ENCODE results near the gene WWOX.

Gene WWOX

GRCh38 chr16:78321620-78322360 lies 222.3 kb downstream of the WWOX start:
- TF ChIP-seq REST (IDR thresholded peaks at IDR 0.05; ENCODE audit: insufficient read depth in 1 of 2, low read depth in 2 of 2, low read length in 2 of 2) (no peak), TAF1 (IDR thresholded peaks at IDR 0.05; ENCODE audit: borderline replicate concordance, insufficient read depth, low read length) (no peak), FOXP2 (optimal IDR thresholded peaks at IDR 0.05; ENCODE audit: borderline replicate concordance, extremely low read depth, extremely low read length, insufficient read depth) (no peak), POLR2AphosphoS5 (IDR thresholded peaks at IDR 0.05; ENCODE audit: low read depth, low read length) (no peak), SIN3A (IDR thresholded peaks at IDR 0.05; ENCODE audit: borderline replicate concordance, insufficient read depth, low read length) (no peak)

GRCh38 chr16:78323315-78323714 lies 223.9 kb downstream of the WWOX start:
- TF ChIP-seq REST (IDR thresholded peaks at IDR 0.05; ENCODE audit: insufficient read depth in 1 of 2, low read depth in 2 of 2, low read length in 2 of 2) = no peak

- no peak for TF ChIP-seq SIN3A (IDR thresholded peaks at IDR 0.05; ENCODE audit: borderline replicate concordance, insufficient read depth, low read length)
- no peak for TF ChIP-seq FOXP2 (optimal IDR thresholded peaks at IDR 0.05; ENCODE audit: borderline replicate concordance, extremely low read depth, extremely low read length, insufficient read depth)
- no peak for TF ChIP-seq TAF1 (IDR thresholded peaks at IDR 0.05; ENCODE audit: borderline replicate concordance, insufficient read depth, low read length)
- TF ChIP-seq REST (IDR thresholded peaks at IDR 0.05; ENCODE audit: insufficient read depth in 1 of 2, low read depth in 2 of 2, low read length in 2 of 2) = no peak
- no peak for TF ChIP-seq POLR2AphosphoS5 (IDR thresholded peaks at IDR 0.05; ENCODE audit: low read depth, low read length)
Observed at GRCh38 chr16:78324649-78325285, 225.3 kb downstream of the WWOX start.

- no peak for TF ChIP-seq TAF1 (IDR thresholded peaks at IDR 0.05; ENCODE audit: borderline replicate concordance, insufficient read depth, low read length)
- no peak for TF ChIP-seq SIN3A (IDR thresholded peaks at IDR 0.05; ENCODE audit: borderline replicate concordance, insufficient read depth, low read length)
- no peak for TF ChIP-seq POLR2AphosphoS5 (IDR thresholded peaks at IDR 0.05; ENCODE audit: low read depth, low read length)
- no peak for TF ChIP-seq FOXP2 (optimal IDR thresholded peaks at IDR 0.05; ENCODE audit: borderline replicate concordance, extremely low read depth, extremely low read length, insufficient read depth)
- no peak for TF ChIP-seq REST (IDR thresholded peaks at IDR 0.05; ENCODE audit: insufficient read depth in 1 of 2, low read depth in 2 of 2, low read length in 2 of 2)
Observed at GRCh38 chr16:78325468-78326352, 226.3 kb downstream of the WWOX start.
